DOHH2 (cell line): ENCODE results near the gene AGMAT.

Experiments
- CTCF ChIP-seq: fragments of 200-600 bp; sonication (generic); IDR thresholded peaks from one replicate; pipeline ENCODE4 v1.5.1; 2014; ENCODE audit warnings: antibody characterized with exemption, mild to moderate bottlenecking, low read depth, low read length; ENCODE audit not compliant: poor library complexity, severe bottlenecking
- EZH2phosphoT487 ChIP-seq: fragments of 200-600 bp; sonication (generic); IDR thresholded peaks from 2 replicates; pipeline ENCODE4 v1.6.1; 2017; ENCODE audit warnings: borderline replicate concordance, mild to moderate bottlenecking, antibody characterized with exemption, low read length, moderate library complexity, mixed read lengths

- TF ChIP-seq CTCF (no peak), EZH2phosphoT487 (no peak)
These were observed 39.4 kb upstream of the AGMAT start for GRCh38 chr1:15624133-15624714.
